ENCODE results near the gene NSD1.

- TF ChIP-seq CTCF (IDR thresholded peaks at IDR 0.05), result no peak
- no peak for TF ChIP-seq POLR2A (IDR thresholded peaks at IDR 0.05)
Measured at GRCh38 chr5:177314376-177315342, 181.1 kb downstream of the NSD1 start.

All from esophagus squamous epithelium (tissue), 4 donors.